CD14-positive monocyte (primary cell): ENCODE results near the gene ASCL2. TPM values are rescaled to one million over a fixed set of nuclear protein-coding genes. Genes with fewer than 3 reads are reported as not detected.

ENCODE experiments used
- DNase-seq, 3 donors: peaks; one replicate each; pipeline ENCODE4 v3.0.0-alpha.2; 2011 to 2022
- H2AFZ ChIP-seq: 2 replicates; pipeline ENCODE4 v1.6.0; 2012; ENCODE audit warnings: mild to moderate bottlenecking, low read depth, low read length, inconsistent platforms; ENCODE audit not compliant: insufficient read depth, poor library complexity, severe bottlenecking
- H3K27ac ChIP-seq, 2 donors: 1 replicate in 1 of 2; 2 replicates in 1 of 2; pipeline ENCODE4 v1.5.1; 2012 to 2013; ENCODE audit warnings: low read length in 2 of 2, control low read depth in 1 of 2, inconsistent platforms in 1 of 2, low read depth in 1 of 2, mild to moderate bottlenecking in 1 of 2
- H3K27me3 ChIP-seq, 2 donors: one replicate each; pipeline versions ENCODE4 v1.6.0 to v1.6.1; 2011 to 2013; ENCODE audit warnings: low read length in 2 of 2; ENCODE audit not compliant: control insufficient read depth in 2 of 2, insufficient read depth in 2 of 2
- H3K36me3 ChIP-seq, 2 donors: replicated peaks in 1 of 2; 1 replicate in 1 of 2; 2 replicates in 1 of 2; pipeline versions ENCODE4 v1.5.1 to v1.6.1; 2012 to 2013; ENCODE audit warnings: low read length in 2 of 2, control low read depth in 1 of 2, inconsistent platforms in 1 of 2, mild to moderate bottlenecking in 1 of 2; ENCODE audit not compliant: insufficient read depth in 2 of 2, control insufficient read depth in 1 of 2
- H3K4me1 ChIP-seq, 2 donors: 1 replicate in 1 of 2; 2 replicates in 1 of 2; pipeline versions ENCODE4 v1.5.1 to v1.6.1; 2012 to 2013; ENCODE audit warnings: low read length in 2 of 2, control low read depth in 1 of 2, inconsistent platforms in 1 of 2, mild to moderate bottlenecking in 1 of 2, moderate library complexity in 1 of 2; ENCODE audit not compliant: insufficient read depth in 2 of 2, control insufficient read depth in 1 of 2
- H3K4me2 ChIP-seq: replicated peaks from 2 replicates; pipeline ENCODE3; 2012; ENCODE audit warnings: low read length, moderate library complexity, mild to moderate bottlenecking; ENCODE audit not compliant: poor library complexity, severe bottlenecking; ENCODE audit errors: extremely low read depth
- H3K4me3 ChIP-seq, 3 experiments: fragments of 200-600 bp in 1 of 3; sonication (generic) in 1 of 3; replicated peaks in 1 of 3; 1 replicate in 2 of 3; 2 replicates in 1 of 3; pipeline ENCODE4 v1.5.1; 2011 to 2013; ENCODE audit warnings: low read length in 3 of 3, mild to moderate bottlenecking in 3 of 3, control low read depth in 2 of 3, low read depth in 2 of 3, inconsistent platforms in 1 of 3, moderate library complexity in 1 of 3
- H3K79me2 ChIP-seq: 2 replicates; pipeline ENCODE4 v1.6.0; 2012; ENCODE audit warnings: mild to moderate bottlenecking, control low read depth, inconsistent platforms, low read length, moderate library complexity; ENCODE audit not compliant: insufficient read depth
- H3K9ac ChIP-seq: 2 replicates; pipeline ENCODE4 v1.6.0; 2017; ENCODE audit warnings: low read length, mild to moderate bottlenecking; ENCODE audit not compliant: insufficient read depth, poor library complexity, severe bottlenecking
- H3K9me3 ChIP-seq, 2 donors: replicated peaks in 1 of 2; 1 replicate in 1 of 2; 2 replicates in 1 of 2; pipeline versions ENCODE4 v1.5.1 to v1.6.1; 2012 to 2013; ENCODE audit warnings: low read length in 2 of 2, control low read depth in 1 of 2; ENCODE audit not compliant: control insufficient read depth in 1 of 2, insufficient read depth in 1 of 2
- H4K20me1 ChIP-seq: 2 replicates; pipeline ENCODE4 v1.6.0; 2012; ENCODE audit warnings: mild to moderate bottlenecking, low read length, control low read depth, moderate library complexity; ENCODE audit not compliant: insufficient read depth
- H3K27ac Mint-ChIP-seq, 7 donors: one replicate each; pipeline ENCODE4 v1.8.0; 2020; ENCODE audit warnings: mild to moderate bottlenecking in 7 of 7, mixed read lengths in 7 of 7, moderate library complexity in 6 of 7, inconsistent platforms in 2 of 7
- H3K27me3 Mint-ChIP-seq, 3 donors: one replicate each; pipeline ENCODE4 v1.8.0; 2021 to 2022; ENCODE audit warnings: low read depth in 3 of 3, mild to moderate bottlenecking in 3 of 3, mixed read lengths in 3 of 3, moderate library complexity in 3 of 3, inconsistent platforms in 1 of 3
- H3K36me3 Mint-ChIP-seq, 2 donors: one replicate each; pipeline ENCODE4 v1.8.0; 2020; ENCODE audit warnings: mixed read lengths in 2 of 2, inconsistent platforms in 1 of 2, mild to moderate bottlenecking in 1 of 2
- H3K4me1 Mint-ChIP-seq: one replicate; pipeline ENCODE4 v1.8.0; 2020; ENCODE audit warnings: mild to moderate bottlenecking, mixed read lengths
- H3K4me3 Mint-ChIP-seq, 2 donors: one replicate each; pipeline ENCODE4 v1.8.0; 2020; ENCODE audit warnings: mild to moderate bottlenecking in 2 of 2, mixed read lengths in 2 of 2, moderate library complexity in 1 of 2
- H3K9me3 Mint-ChIP-seq, 7 donors: one replicate each; pipeline ENCODE4 v1.8.0; 2020 to 2022; ENCODE audit warnings: mixed read lengths in 7 of 7, mild to moderate bottlenecking in 6 of 7, moderate library complexity in 6 of 7, inconsistent platforms in 2 of 7
- CTCF ChIP-seq: fragments of 200-600 bp; IDR thresholded peaks from one replicate; pipeline ENCODE4 v1.8.0; 2022; ENCODE audit warnings: antibody characterized with exemption, mild to moderate bottlenecking
- WGBS: methylation state at CpG from one replicate; pipeline ENCODE4 v1.1.5; 2013; ENCODE audit warnings: missing lambda C conversion rate; ENCODE audit not compliant: insufficient coverage; 5-methylcytosine and 5-hydroxymethylcytosine counted together
- intact Hi-C, 2 donors: fragments of 100-400 bp; cut with micrococcal nuclease; formaldehyde crosslinking; loops; one replicate each; pipeline versions ENCODE4 v1.15.0 to v1.15.1; 2023
- polyA plus RNA-seq, 3 donors: library from polyadenylated mRNA; depleted of rRNA in 1 of 3; unstranded in 2 of 3; stranded (reverse) in 1 of 3; fragments of 300-500 nt in 2 of 3; fragments of >200 nt in 1 of 3; fragmentation: Illumina TruSeq in 2 of 3; gene quantifications; 1 replicate in 2 of 3; 2 replicates in 1 of 3; pipeline ENCODE4 v1.2.3, GENCODE V29; 2012 to 2021

The ASCL2 gene
- polyA plus RNA-seq, 3 donors: 5.7 to 11.4 (median 8.3) TPM

DNA sequence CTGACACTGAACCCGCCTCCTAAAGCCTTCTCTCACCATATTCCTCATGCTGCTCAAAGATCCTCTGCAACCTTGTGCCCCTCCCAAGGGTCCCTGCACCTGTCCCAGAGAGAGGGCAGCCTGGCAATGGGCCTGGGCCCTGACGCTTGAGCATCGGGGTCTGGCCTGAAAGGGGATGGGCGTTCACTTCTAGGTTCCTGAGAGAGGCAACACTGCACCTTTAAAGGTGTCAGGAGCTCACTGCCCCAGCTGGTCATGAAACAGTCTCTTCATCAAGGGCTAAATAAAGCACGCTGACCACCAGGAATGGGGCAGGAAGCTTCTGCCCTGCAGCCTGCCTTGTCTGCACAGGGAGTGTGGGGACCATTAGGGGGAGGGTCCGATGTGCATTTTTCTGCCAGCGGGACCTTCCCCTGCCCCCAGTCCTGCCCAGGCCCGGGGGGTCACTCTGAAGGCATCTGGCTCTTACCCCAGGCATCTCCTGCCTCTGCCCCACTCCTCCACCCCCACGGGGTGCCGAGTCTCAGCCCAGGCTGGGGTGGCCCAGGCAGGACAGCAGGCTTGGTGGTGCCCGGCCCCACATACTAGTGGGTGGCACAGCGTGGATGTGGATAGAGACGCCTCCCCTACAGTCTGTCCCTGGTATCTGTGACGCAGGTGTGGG, 27.9 kb upstream of the ASCL2 start:
- Histone ChIP-seq H3K9ac (no peak overlapping the region), H3K27me3 (peaks cover 0 to 2% of the 10 kb centered on the region in 2 donors), H3K4me2 (no peak overlapping the region), H3K27ac (no peak overlapping the region), H4K20me1 (peaks cover 56% of the 10 kb centered on the region), H3K36me3 (peaks cover 29 to 34% of the 10 kb centered on the region in 2 donors), H3K4me1 (peaks cover 40 to 53% of the 10 kb centered on the region in 2 donors), H3K4me3 (no peak overlapping the region), H2AFZ (no peak overlapping the region), H3K79me2 (peaks cover 46% of the 10 kb centered on the region), H3K9me3 (no peaks in the 10 kb centered on the region)
- TF ChIP-seq CTCF: no peak
- Mint-ChIP-seq H3K9me3 (peaks cover 0 to 3% (median 0%) of the 10 kb centered on the region in 7 donors), H3K4me3 (no peak overlapping the region), H3K36me3 (peaks cover 15 to 30% of the 10 kb centered on the region in 2 donors), H3K27ac (peak overlapping the region in 1 of 7 donors; percentile 14), H3K4me1 (peaks cover 58% of the 10 kb centered on the region), H3K27me3 (peaks cover 2 to 9% (median 5%) of the 10 kb centered on the region in 3 donors)
- intact Hi-C loops: loop anchor here in 1 of 2 donors (5.0 kb wide), 1 partner anchor 101 kb away; no protein-coding TSS in a partner anchor
- DNase-seq: no peak
- WGBS: 97% methylated on average over 10 of the region's 14 CpGs

- Histone ChIP-seq H3K36me3 (peaks cover 29 to 34% of the 10 kb centered on the region in 2 donors), H3K4me3 (no peak overlapping the region), H3K9ac (no peak overlapping the region), H3K4me1 (peaks cover 33 to 47% of the 10 kb centered on the region in 2 donors), H3K27ac (no peak overlapping the region), H4K20me1 (peaks cover 56% of the 10 kb centered on the region), H2AFZ (no peak overlapping the region), H3K79me2 (peaks cover 39% of the 10 kb centered on the region), H3K27me3 (peaks cover 0 to 2% of the 10 kb centered on the region in 2 donors), H3K4me2 (no peak overlapping the region), H3K9me3 (no peaks in the 10 kb centered on the region)
- peaks cover 15 to 30% of the 10 kb centered on the region in 2 donors for H3K36me3 Mint-ChIP-seq
- H3K27ac Mint-ChIP-seq: peak overlapping the region in 2 of 7 donors; percentile 14 to 28
- TF ChIP-seq CTCF: no peak
- H3K27me3 Mint-ChIP-seq: peaks cover 5 to 10% (median 7%) of the 10 kb centered on the region in 3 donors
- no peak for DNase-seq
- peaks cover 0 to 3% (median 0%) of the 10 kb centered on the region in 7 donors for H3K9me3 Mint-ChIP-seq
- intact Hi-C loops: loop anchor here in 1 of 2 donors (5.0 kb wide), 1 partner anchor 100 kb away; no protein-coding TSS in a partner anchor
- H3K4me3 Mint-ChIP-seq: no peak overlapping the region
- peaks cover 53% of the 10 kb centered on the region for H3K4me1 Mint-ChIP-seq
- WGBS: no CpG with 5 or more reads among the region's 1 CpG
Observed at GRCh38 chr11:2297623-2298030, 27.2 kb upstream of the ASCL2 start.
